ENCODE data around the gene TMEM198.

The TMEM198 gene

DNA sequence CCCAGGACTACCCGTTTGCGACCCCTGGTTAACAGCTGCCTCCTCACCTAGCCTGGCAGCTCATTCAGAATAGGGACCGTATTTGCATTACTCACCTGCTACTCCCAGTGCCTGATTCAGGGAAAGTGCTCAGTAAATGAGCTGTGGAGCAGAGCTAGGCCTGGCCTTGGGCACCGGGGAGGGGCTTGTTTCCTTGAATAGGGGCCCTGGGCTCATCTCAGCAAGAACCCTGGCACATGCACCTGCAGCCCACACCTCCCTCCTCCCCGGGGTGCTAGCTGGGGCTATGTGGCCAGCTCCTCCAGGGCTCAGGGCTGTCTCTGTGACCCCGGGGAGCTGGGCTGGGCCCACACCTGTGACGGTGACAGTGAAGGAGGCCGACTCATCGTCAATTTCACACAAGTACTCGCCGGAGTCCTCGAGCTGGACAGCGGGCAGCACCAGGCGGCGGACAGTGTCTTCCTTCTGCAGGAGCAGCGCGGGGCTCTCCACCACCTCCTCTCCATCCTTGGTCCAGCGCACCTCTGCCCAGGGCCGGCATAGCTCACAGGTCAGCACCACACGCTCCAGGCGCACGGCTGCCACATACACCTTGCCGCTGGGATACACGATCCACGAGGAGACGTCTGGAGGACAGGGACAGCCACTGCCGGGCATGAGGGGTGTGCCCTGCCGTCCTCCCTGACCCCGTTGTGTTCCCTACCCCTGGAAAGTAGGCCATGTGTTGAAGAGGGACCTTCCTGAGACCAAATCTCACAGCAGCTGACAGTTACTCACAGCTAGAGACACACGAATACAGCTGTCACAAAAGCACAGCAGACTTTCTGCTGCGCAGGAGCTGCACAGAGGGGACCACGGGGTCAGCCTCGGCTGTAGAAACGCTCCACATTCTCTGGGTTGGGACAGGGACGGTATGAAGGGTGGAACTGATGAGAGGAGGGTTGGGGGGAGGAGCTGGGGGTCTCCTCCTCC is 18.5 kb downstream of the TMEM198 start:
- H3K4me3 ChIP-seq (ENCODE audit: low read depth, low read length), result no peak overlapping the region
- TF ChIP-seq, protein P1, sequence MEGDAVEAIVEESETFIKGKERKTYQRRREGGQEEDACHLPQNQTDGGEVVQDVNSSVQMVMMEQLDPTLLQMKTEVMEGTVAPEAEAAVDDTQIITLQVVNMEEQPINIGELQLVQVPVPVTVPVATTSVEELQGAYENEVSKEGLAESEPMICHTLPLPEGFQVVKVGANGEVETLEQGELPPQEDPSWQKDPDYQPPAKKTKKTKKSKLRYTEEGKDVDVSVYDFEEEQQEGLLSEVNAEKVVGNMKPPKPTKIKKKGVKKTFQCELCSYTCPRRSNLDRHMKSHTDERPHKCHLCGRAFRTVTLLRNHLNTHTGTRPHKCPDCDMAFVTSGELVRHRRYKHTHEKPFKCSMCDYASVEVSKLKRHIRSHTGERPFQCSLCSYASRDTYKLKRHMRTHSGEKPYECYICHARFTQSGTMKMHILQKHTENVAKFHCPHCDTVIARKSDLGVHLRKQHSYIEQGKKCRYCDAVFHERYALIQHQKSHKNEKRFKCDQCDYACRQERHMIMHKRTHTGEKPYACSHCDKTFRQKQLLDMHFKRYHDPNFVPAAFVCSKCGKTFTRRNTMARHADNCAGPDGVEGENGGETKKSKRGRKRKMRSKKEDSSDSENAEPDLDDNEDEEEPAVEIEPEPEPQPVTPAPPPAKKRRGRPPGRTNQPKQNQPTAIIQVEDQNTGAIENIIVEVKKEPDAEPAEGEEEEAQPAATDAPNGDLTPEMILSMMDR (IDR thresholded peaks at IDR 0.05; ENCODE audit: low read depth, low read length, missing control alignments), result no peak
- DNase-seq (ENCODE audit: low read depth), result no peak

DNA sequence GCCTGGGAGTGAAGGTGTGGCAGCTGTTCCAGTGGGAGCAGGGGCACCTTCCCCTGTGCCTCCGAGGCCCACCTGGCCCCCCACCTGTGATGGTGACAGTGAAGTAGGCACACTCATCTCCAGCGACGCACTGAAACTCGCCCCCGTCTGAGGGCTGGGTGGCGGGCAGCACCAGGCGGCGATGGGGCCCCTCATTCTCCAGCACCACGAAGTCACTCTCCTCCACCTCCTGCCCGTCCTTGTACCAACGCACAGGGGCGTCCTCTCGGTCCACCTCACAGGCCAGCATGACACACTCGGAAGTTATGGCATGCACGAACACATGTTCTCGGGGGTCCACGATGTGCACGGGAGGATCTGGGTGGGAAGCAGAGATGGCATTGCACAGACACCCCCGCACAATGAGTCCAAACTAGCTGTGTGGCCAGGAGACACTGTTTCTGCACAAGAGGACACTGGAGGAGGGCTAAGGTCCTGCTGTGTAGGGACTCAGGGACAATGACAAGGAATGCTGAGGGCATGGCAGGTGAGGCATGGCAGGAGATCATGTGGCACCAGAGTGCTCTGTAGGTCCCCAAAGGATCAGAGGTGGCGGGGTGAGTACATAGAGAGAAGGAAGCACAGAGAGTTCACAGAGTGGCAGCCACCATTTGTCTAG is 19.6 kb downstream of the TMEM198 start:
- no peak for DNase-seq (ENCODE audit: low read depth)
- no peak overlapping the region for H3K4me3 ChIP-seq (ENCODE audit: low read depth, low read length)
- TF ChIP-seq, protein P1 (IDR thresholded peaks at IDR 0.05; ENCODE audit: low read depth, low read length, missing control alignments), result no peak

DNA sequence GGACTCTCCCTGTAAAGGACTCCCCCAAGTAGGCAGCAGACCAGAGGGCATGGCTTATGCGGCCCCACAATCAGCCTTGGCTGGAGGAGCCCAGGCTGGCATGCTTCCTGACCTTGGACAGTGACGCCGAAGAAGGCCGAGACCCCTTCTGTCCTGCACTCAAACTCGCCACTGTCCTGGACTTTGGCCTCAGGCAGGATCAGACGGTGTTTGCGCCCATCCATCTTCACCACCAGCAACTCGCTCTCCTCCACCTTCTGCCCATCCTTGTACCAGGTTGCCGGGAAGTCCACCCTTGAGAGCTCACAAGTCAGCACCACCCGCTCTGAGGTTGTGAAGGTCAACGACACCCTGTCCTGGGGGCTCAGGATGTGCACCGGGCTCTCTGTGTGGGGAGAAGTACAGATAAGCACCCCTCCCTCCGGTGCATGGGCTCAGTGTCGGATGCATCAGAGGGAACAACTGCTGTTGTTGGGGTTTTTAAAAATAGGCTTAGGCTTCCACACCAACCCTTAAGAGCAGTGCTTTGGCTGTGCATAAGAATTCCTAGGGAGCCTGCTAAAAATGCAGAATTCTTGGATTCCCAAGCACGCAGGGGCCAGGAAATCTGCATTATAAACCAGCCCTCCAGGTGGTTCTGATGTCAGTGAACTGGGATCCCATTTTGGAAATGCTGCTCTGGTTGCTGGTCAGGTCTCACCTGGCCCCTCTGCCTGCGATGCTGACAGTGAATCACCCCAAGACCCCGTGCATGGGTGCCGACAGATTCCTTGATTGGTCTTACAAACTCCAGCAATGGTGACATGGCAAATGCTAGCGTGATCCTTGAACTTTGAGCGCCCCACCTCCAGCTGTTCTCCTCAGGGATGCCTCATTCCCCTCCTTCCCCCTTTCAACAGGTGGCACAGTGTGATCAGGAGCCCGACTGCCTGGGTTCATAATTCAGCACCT is 21.6 kb downstream of the TMEM198 start:
- H3K4me3 ChIP-seq (ENCODE audit: low read depth, low read length), result no peak overlapping the region
- TF ChIP-seq, protein P1 (IDR thresholded peaks at IDR 0.05; ENCODE audit: low read depth, low read length, missing control alignments), result no peak
- no peak for DNase-seq (ENCODE audit: low read depth)

DNA sequence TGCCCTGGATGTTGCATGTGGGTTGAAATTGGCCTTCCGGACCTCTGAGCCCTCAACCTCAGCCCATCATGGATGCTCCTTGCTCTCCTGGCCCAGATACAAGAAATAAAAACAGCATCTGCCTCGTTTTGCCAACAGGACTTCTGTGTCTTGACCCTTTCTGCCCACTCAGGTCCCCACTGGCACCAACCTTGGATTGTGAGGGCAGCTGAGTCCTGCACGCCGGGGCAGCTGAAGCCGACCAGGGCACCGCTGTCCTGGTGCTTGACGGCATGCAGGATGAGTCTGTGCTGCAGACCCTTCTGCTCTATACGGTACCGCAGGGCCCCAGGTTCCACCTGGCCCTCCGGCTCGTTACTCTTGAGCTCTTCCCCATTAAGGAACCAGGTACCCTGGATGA is 22.8 kb downstream of the TMEM198 start:
- TF ChIP-seq, protein P1 (IDR thresholded peaks at IDR 0.05; ENCODE audit: low read depth, low read length, missing control alignments), result no peak
- H3K4me3 ChIP-seq (ENCODE audit: low read depth, low read length), result no peak overlapping the region
- DNase-seq (ENCODE audit: low read depth), result no peak

DNA sequence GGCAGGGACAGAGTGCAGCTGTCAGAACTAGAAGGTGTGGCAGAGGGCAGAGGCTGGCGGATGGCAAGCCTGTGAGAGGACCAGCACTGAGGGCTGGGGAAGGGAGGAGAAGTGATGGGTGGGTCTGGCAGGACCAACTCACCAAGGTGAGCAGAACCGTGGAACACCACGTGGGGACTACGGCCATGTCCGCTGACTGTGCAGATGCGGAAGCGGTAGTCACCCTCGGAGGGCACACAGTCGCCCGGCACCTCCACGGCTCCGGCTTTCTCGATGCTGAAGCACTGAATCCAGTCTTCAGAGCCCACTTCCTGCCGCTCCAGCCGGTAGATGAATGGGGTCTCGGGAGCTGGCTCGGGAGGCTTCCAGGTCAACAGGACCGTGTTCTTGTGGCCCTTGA is 23.3 kb downstream of the TMEM198 start:
- TF ChIP-seq, protein P1 (IDR thresholded peaks at IDR 0.05; ENCODE audit: low read depth, low read length, missing control alignments), result no peak
- no peak for DNase-seq (ENCODE audit: low read depth)

DNA sequence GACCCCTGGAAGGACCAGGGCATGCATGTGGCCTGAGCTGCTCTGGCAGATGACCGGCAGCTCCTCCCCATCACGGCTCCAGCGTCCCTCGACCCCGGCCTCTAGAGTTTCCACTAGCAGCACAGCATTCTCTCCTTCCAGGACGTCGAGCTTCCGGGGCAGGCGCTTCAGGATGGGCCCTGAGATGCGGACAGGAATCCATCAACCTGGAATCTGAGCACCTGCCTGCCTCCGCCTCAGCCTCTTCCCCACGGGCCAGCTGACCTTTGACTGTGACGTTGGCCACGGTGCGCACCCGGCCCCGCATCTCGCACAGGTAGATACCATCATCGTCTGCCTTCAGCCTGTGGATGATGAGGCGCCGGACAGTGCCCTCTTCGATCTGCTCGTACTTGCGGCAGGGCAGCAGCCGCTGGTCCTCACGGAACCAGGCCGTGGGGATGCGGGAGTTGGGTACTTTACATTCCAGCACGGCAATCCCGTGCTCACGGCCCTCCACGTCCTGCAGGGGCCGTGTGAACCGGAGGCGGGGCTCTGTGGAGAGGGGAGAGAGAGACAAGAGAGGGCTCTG is 24.0 kb downstream of the TMEM198 start:
- H3K4me3 ChIP-seq (ENCODE audit: low read depth, low read length), result no peak overlapping the region
- TF ChIP-seq, protein P1 (IDR thresholded peaks at IDR 0.05; ENCODE audit: low read depth, low read length, missing control alignments), result no peak
- DNase-seq (ENCODE audit: low read depth), result no peak

More for the DNA sequence above, 23.3 kb downstream of the TMEM198 start:
- no peak overlapping the region for H3K4me3 ChIP-seq (ENCODE audit: low read depth, low read length)

Data from GM12864 (cell line).